Mammary epithelial cell (primary cell): ENCODE results near the gene THY1.

ENCODE experiments used
- EZH2 ChIP-seq: IDR thresholded peaks from 2 replicates; pipeline ENCODE4 v1.6.1; 2012; ENCODE audit warnings: low read length, inconsistent platforms, borderline replicate concordance
- TF ChIP-seq, protein P1 (sequence below), 2 donors: IDR thresholded peaks in 1 of 2; conservative IDR thresholded peaks in 1 of 2; 2 replicates each; pipeline ENCODE4 v1.5.1; 2011 to 2012; ENCODE audit warnings: inconsistent platforms in 2 of 2, low read length in 2 of 2, mild to moderate bottlenecking in 2 of 2, control low read depth in 1 of 2, low read depth in 1 of 2; ENCODE audit not compliant: insufficient read depth in 1 of 2; ENCODE audit errors: extremely low read depth in 1 of 2

- TF ChIP-seq, protein P1, sequence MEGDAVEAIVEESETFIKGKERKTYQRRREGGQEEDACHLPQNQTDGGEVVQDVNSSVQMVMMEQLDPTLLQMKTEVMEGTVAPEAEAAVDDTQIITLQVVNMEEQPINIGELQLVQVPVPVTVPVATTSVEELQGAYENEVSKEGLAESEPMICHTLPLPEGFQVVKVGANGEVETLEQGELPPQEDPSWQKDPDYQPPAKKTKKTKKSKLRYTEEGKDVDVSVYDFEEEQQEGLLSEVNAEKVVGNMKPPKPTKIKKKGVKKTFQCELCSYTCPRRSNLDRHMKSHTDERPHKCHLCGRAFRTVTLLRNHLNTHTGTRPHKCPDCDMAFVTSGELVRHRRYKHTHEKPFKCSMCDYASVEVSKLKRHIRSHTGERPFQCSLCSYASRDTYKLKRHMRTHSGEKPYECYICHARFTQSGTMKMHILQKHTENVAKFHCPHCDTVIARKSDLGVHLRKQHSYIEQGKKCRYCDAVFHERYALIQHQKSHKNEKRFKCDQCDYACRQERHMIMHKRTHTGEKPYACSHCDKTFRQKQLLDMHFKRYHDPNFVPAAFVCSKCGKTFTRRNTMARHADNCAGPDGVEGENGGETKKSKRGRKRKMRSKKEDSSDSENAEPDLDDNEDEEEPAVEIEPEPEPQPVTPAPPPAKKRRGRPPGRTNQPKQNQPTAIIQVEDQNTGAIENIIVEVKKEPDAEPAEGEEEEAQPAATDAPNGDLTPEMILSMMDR (conservative IDR thresholded peaks at IDR 0.05 in 1 of 2, IDR thresholded peaks at IDR 0.05 in 1 of 2; ENCODE audit: extremely low read depth in 1 of 2, insufficient read depth in 1 of 2, low read depth in 1 of 2, low read length in 2 of 2) = no peak
- no peak for TF ChIP-seq EZH2
Observed at GRCh38 chr11:119416606-119417580, 6.1 kb downstream of the THY1 start.
